Fibroblast of gingiva (primary cell): ENCODE results near the gene RMND1.
A peak's percentile ranks its signal among the peaks of the same experiment; 100 is the strongest.
"Not testable (repeated sequence)": the region's sequence is repeated elsewhere in the genome, so short reads cannot be mapped to it uniquely, and the experiment has no call there.

Experiments used
- DNase-seq: peaks from one replicate; pipeline ENCODE4 v3.0.0-alpha.2; 2011; ENCODE audit warnings: low read depth

The RMND1 gene

DNA sequence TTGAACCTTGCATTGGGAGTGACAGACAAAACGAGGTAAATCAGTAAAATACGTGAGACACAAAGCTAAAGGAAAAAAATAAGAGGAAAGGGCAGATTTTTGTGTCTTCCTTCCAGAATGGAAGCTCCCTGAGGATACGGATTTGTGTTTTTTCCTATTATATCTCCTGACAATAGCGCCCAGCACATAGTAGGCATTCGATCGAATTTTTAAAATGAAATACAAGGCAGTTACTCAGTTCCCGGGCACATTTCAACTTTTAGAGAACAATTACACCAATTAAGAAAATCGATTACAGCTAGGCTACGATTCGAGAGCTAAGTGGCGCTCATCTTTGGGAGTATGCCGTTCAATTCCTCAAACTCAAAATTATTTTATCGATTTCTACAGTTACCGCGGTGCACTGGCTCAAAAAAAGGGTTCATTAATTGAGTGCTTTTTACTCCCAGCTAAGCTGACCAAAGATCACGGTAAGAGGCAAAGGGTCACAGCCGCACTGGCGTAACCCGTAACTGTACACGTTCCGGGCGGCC, 443 bp downstream of the RMND1 start:
- no peak for DNase-seq

- not testable (repeated sequence) for DNase-seq
Measured at GRCh38 chr6:151450928-151451327, 998 bp downstream of the RMND1 start.

GRCh38 chr6:151448623-151449022, 3.3 kb downstream of the RMND1 start:
- no peak for DNase-seq

- DNase-seq, result no peak
Measured at GRCh38 chr6:151447237-151447636, 4.7 kb downstream of the RMND1 start.

GRCh38 chr6:151445482-151445881, 6.4 kb downstream of the RMND1 start:
- DNase-seq, result peak; percentile 27

GRCh38 chr6:151443911-151444621, 7.9 kb downstream of the RMND1 start:
- no peak for DNase-seq

GRCh38 chr6:151443454-151443853, 8.5 kb downstream of the RMND1 start:
- peak; percentile 26 for DNase-seq

- DNase-seq, result no peak
Measured at GRCh38 chr6:151442371-151442770, 9.6 kb downstream of the RMND1 start.

DNA sequence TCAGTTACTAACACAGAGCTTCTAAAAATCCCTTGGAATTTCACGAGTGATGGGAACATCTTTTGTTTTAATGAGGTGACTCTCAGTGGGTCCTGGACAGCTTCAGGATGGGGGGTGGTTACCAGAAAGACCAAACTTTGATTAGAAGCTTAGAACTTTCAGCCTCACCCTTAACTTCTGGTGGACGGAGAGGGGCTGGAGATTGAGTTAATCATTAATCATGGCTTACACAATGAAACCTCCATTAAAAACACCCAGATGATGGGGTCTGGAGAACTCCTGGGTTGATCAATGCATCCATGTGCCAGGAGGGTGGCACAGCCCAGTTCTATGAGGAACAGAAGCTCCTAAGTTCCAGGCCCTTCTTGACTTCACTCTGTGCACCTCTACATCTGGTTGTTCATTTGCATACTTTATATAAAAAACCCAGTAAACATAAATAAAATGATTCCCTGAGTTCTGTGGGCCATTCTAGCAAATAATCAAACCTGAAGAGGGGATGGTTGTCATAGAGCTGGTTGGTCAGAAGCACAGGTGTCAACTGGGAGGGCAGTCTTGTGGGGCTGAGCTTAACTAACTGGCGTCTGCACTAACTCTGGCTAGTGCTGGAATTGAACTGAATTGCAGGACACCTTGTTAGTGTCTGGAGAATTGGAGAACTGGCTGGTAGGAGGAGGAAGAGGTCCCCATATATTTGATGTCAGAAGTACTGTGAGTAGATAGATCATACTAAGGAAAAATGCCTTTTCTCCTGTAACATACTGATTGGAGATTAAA, 10.3 kb downstream of the RMND1 start:
- no peak for DNase-seq

- DNase-seq, result peak; percentile 47
Measured at GRCh38 chr6:151440930-151441329, 11.0 kb downstream of the RMND1 start.

DNA sequence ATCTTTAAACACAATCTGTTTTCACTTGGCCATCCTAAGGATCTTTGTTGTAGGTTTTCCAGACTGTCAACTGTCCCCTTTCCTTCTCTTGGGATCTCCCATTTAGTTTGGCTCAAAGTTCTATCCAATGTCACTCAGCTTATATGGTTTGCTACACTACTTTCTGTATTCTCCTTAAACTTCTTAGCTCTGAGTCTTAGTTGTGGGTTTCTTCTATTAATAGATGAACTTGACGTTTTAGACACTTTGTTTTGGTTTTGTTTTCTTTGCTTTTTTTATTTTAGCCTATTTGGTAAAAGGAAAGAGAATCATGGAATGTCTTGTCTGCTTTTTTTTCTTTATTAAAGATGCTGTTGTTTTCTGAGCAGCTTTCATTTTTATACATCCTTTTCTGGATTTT, 11.4 kb downstream of the RMND1 start:
- no peak for DNase-seq

DNA sequence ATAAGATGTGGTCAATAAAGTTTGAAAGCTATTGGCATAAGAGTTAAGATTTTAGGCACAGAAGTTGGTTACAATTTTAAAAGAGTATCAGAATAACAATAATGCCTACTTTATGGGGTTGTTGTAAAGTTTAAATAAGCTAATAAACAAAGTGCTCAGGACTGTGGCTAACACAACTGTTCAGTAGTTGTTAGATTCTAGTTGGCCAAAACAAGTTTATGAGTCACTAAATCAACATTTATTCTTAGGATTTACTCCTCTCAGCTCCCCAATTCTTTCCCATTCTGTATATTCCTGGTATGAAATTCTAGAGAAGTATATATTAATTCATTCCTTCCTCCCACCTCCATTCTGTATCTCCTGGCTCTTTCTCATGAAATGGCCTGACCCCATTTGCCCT, 14.5 kb downstream of the RMND1 start:
- DNase-seq, result no peak

GRCh38 chr6:151436802-151437201, 15.1 kb downstream of the RMND1 start:
- DNase-seq, result peak; percentile 95

- DNase-seq, result peak; percentile 40
Measured at GRCh38 chr6:151436300-151436699, 15.6 kb downstream of the RMND1 start.

- no peak for DNase-seq
Measured at GRCh38 chr6:151434369-151434768, 17.6 kb downstream of the RMND1 start.

DNA sequence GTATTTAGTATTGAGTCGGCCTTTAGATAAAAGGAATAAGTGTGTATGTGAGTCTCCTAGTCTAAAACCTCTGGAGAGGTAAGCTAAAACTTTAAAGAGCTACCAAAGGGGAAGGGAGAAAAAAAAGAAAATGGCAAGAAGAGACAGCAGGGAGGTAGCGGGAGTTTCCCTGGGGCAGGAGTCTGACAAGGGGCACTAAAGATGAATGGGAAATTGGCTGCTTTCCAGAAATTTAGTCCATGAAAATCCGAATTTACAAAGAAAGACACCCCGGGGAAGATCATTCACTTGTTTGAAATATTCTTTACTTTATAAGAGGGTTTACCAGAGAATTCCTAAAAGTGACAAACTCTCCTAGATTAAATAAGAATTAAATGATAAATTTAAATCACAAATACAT, 19.3 kb downstream of the RMND1 start:
- DNase-seq, result no peak

DNA sequence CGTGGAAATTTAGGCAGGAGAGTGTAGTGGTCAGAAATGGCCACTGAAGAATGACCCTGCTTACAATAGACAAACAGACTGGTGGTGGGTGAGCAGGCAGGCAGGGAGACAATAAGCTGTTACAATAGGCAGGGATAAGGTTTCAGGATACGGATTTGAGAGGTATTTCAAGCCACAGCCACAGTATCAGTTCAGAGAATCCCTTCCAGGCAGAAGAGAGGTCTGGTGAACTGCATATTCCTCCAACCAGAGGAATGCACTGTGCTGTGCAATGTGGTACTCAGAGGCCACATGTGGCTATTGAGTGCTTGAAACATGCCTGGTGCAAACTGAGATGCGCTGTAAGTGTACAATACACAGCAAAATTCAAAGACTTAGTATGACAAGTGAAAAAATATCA, 20.6 kb downstream of the RMND1 start:
- no peak for DNase-seq

- DNase-seq, result no peak
Measured at GRCh38 chr6:151430886-151431285, 21.0 kb downstream of the RMND1 start.

DNA sequence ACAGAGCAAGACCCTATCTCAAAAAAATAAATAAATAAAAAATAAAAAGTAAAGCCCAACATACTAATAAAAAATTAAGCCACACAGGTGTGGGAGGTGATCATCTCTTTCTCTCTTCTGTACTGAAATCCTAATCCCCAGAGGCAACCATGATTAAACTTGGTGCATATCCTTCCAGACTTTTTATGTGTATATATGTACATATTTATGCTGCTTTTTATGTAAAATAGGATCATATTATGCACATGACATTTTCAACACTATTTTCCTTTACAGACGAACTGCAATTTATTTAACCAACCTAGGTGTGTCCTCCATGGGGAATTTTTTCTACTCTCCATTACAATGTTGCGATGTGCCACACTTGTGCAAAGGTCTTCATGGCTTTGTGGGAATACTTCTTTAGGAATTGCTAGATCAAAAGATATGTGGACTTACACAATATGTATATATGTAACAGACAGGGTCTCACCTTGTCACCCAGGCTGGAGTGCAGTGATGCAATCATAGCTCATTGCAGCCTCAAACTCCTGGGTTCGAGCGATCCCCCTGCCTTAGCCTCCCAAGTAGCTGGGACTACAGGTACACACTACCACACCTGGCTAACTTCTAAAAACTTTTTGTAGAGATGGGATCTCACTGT, 23.7 kb downstream of the RMND1 start:
- DNase-seq, result no peak

GRCh38 chr6:151425561-151425960, 26.4 kb downstream of the RMND1 start:
- DNase-seq, result no peak

DNA sequence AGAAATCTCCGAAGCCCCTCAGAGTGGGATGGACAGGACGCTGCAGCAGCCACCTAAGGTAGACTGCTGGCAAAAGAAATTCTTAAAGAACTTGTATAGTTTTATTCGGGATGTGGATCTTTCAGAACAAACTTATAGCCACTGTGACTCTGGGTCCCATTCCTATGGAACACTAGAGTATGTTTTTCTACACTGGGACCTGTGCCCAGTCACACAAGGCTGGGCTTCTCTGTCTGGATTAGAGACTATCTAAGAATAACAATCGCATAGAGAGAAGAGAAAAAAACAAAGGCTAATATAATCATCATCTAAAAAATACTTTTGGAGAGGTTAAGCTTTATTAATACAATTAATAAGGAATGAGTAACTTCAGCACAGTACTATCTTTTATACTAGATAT, 28.9 kb downstream of the RMND1 start:
- DNase-seq, result no peak

- DNase-seq, result no peak
Measured at GRCh38 chr6:151417477-151417876, 34.4 kb downstream of the RMND1 start.
